AG10803 (cell line): ENCODE results near the gene ITPR2.

ENCODE experiments used
- DNase-seq: peaks from one replicate; pipeline ENCODE4 v3.0.0; 2010; ENCODE audit warnings: low read depth
- H3K4me3 ChIP-seq: 2 replicates; pipeline ENCODE4 v1.5.1; 2011; ENCODE audit warnings: mild to moderate bottlenecking, low read length, control low read depth
- CTCF ChIP-seq: conservative IDR thresholded peaks from 2 replicates; pipeline ENCODE4 v1.5.1; 2011; ENCODE audit warnings: mild to moderate bottlenecking, low read length, control low read depth, inconsistent platforms

The ITPR2 gene

GRCh38 chr12:26705851-26706250 is 127.1 kb downstream of the ITPR2 start:
- DNase-seq, result peak; percentile 13

GRCh38 chr12:26704684-26705460 is 128.1 kb downstream of the ITPR2 start:
- TF ChIP-seq CTCF, result no peak
- peak; percentile 48 for DNase-seq
- H3K4me3 ChIP-seq, result no peak overlapping the region

More at GRCh38 chr12:26705851-26706250, 127.1 kb downstream of the ITPR2 start:
- no peak for TF ChIP-seq CTCF
- H3K4me3 ChIP-seq, result no peak overlapping the region

- DNase-seq, result no peak
- no peak overlapping the region for H3K4me3 ChIP-seq
- no peak for TF ChIP-seq CTCF
These were observed 128.8 kb downstream of the ITPR2 start for GRCh38 chr12:26704214-26704613.

- no peak for TF ChIP-seq CTCF
- H3K4me3 ChIP-seq, result no peak overlapping the region
- no peak for DNase-seq
These were observed 130.3 kb downstream of the ITPR2 start for GRCh38 chr12:26702741-26703140.

- no peak overlapping the region for H3K4me3 ChIP-seq
- peak; percentile 70 for TF ChIP-seq CTCF
- DNase-seq, result peak; percentile 66
These were observed 131.3 kb downstream of the ITPR2 start for GRCh38 chr12:26701604-26702215.

- H3K4me3 ChIP-seq, result no peak overlapping the region
- TF ChIP-seq CTCF, result no peak
- DNase-seq, result no peak
These were observed 132.6 kb downstream of the ITPR2 start for GRCh38 chr12:26700430-26700829.

- no peak for TF ChIP-seq CTCF
- DNase-seq, result no peak
- no peak overlapping the region for H3K4me3 ChIP-seq
These were observed 133.8 kb downstream of the ITPR2 start for GRCh38 chr12:26699237-26699636.
